HG03175 (cell line): Measurements from ENCODE around the gene GPR89A.
"Not testable (repeated sequence)": the region's sequence is repeated elsewhere in the genome, so short reads cannot be mapped to it uniquely, and the experiment has no call there.

Experiments used
- ATAC-seq: cut with Tn5 transposase; IDR thresholded peaks from one replicate; pipeline ENCODE4 v1.9.1; 2021; ENCODE audit warnings: mild to moderate bottlenecking, moderate library complexity; ENCODE audit not compliant: unreplicated experiment

The GPR89A gene

GRCh38 chr1:145716641-145717345 is 109.0 kb downstream of the GPR89A start:
- ATAC-seq: no peak

GRCh38 chr1:145717833-145718232 is 110.0 kb downstream of the GPR89A start:
- ATAC-seq: no peak

GRCh38 chr1:145718465-145718864 is 110.7 kb downstream of the GPR89A start:
- not testable (repeated sequence) for ATAC-seq

GRCh38 chr1:145719230-145720079 is 111.7 kb downstream of the GPR89A start, which contains the start of gene CD160:
Gene CD160 (plus strand): TSS chr1:145719499. CDS start chr1:145728328, 8,829 bp downstream.
- ATAC-seq: no peak
